ENCODE data around the gene UBR4. TPM values are rescaled to one million over a fixed set of nuclear protein-coding genes. Genes with fewer than 3 reads are reported as not detected.

UBR4 gene
- total RNA-seq, 3 donors from 2014 or later, result 114 to 145 (median 140) TPM

DNA sequence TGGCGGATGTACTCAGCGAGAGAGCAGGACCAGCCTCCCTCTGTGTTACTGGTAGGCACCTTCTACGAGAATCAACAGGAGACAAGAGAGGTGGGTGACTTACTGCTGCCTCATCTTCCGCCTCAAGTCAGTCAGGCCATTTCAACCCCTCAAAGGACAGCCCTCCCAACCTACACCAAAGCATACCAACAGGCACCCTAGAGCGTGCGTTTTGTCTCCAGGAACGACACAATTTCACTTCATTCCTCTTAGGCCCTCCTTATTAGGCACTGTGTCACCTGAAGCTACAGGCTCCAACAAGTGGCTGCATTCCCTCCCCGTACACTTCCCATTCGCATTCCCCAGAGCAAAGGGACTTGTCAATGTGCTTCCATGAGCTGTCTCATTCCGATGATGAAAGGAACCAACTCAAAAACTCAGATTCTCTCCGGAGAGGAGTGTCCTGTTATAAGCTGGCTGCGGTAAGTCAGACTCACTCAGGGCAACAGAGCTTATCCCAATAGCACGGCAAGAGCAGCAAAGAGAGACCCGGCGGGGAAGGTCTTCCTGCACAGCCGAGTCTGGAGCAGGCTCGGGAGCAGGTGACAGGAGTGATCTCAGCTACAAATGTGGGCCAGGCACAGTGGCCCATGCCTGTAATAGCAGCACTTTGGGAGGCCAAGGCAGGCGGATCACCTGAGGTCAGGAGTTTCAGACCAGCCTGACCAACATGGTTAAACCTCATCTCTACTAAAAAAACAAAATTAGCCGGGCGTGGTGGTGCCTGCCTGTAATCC is 133.0 kb downstream of the UBR4 start:
- peak in 1 of 2 donors; percentile 78 for DNase-seq (ENCODE audit: low spot score in 2 of 2)
- TF ChIP-seq, protein P1, sequence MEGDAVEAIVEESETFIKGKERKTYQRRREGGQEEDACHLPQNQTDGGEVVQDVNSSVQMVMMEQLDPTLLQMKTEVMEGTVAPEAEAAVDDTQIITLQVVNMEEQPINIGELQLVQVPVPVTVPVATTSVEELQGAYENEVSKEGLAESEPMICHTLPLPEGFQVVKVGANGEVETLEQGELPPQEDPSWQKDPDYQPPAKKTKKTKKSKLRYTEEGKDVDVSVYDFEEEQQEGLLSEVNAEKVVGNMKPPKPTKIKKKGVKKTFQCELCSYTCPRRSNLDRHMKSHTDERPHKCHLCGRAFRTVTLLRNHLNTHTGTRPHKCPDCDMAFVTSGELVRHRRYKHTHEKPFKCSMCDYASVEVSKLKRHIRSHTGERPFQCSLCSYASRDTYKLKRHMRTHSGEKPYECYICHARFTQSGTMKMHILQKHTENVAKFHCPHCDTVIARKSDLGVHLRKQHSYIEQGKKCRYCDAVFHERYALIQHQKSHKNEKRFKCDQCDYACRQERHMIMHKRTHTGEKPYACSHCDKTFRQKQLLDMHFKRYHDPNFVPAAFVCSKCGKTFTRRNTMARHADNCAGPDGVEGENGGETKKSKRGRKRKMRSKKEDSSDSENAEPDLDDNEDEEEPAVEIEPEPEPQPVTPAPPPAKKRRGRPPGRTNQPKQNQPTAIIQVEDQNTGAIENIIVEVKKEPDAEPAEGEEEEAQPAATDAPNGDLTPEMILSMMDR (IDR thresholded peaks at IDR 0.05), result no peak
- no peak for TF ChIP-seq POLR2AphosphoS5 (IDR thresholded peaks at IDR 0.05)
- no peak for TF ChIP-seq POLR2A (IDR thresholded peaks at IDR 0.05)
- peak overlapping the region in 1 of 3 donors; percentile 5 for H3K4me3 ChIP-seq
- intact Hi-C loops (cut with DNase I; ENCODE audit: low total_unique reads), result loop anchor here (10.0 kb wide), 1 partner anchor 172 kb away; the partner anchor contains the start of gene ALDH4A1
- no peaks in the 10 kb centered on the region for H3K9me3 ChIP-seq
- no peaks in the 10 kb centered on the region for H3K36me3 ChIP-seq
- H3K27ac ChIP-seq, result peak overlapping the region; percentile 89 to 90
- H3K4me1 ChIP-seq, result peaks cover 2 to 15% of the 10 kb centered on the region in 2 donors
- H3K27me3 ChIP-seq, result no peaks in the 10 kb centered on the region

DNA sequence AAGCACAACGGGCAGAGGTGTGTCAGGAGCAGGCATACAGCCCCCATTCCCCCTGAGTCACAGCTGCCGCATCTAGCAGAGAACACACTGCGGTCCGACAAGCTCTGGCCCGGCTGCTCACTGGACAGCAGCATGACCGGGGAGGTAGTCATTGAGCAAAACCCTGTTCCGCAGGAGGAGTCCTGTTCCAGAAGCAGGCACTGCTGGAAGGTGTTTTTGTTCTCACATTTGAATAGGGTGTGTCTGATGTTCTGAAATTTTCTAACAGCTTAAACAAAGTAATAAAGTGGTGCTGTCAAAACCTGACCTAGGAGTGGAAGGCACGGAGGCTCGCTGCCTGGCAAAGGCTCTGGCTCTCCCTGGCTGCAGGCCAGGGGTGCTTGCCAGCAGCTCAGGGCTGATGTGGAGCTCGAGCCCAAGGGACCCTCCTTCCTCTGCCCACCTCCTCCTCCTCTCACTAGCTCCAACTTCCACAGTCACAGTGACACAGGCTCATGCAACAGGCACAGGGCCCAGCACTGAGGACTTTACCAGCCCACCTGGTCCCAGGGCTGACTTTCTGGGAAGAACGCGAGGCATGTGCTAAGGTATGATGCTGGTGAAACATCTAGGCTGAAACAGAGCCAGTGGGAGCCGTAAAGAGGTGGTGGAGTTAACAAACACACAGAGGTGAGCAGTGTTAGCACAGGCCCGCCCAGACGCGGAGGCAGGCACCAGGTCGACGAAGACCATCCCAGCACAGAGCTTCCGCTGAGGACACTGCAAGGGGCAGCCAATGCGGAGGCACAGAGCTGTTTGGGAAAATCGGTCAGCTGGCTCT is 135.0 kb downstream of the UBR4 start:
- Histone ChIP-seq H3K36me3 (no peaks in the 10 kb centered on the region), H3K4me1 (peaks cover 2 to 15% of the 10 kb centered on the region in 2 donors), H3K9me3 (no peaks in the 10 kb centered on the region), H3K4me3 (peak overlapping the region in 1 of 3 donors; percentile 19), H3K27ac (peak overlapping the region; percentile 89 to 90), H3K27me3 (no peaks in the 10 kb centered on the region)
- intact Hi-C loops (cut with DNase I; ENCODE audit: low total_unique reads), result loop anchor here (5.0 to 10.0 kb wide), 2 partner anchors 170 to 1478 kb away; partner anchors contain the start of gene ALDH4A1
- DNase-seq (ENCODE audit: low spot score in 2 of 2), result peak in 1 of 2 donors; percentile 94
- peak in 2 of 3 donors; percentile 44 to 58 for TF ChIP-seq POLR2AphosphoS5 (IDR thresholded peaks at IDR 0.05)
- TF ChIP-seq, protein P1 (IDR thresholded peaks at IDR 0.05), result no peak

DNA sequence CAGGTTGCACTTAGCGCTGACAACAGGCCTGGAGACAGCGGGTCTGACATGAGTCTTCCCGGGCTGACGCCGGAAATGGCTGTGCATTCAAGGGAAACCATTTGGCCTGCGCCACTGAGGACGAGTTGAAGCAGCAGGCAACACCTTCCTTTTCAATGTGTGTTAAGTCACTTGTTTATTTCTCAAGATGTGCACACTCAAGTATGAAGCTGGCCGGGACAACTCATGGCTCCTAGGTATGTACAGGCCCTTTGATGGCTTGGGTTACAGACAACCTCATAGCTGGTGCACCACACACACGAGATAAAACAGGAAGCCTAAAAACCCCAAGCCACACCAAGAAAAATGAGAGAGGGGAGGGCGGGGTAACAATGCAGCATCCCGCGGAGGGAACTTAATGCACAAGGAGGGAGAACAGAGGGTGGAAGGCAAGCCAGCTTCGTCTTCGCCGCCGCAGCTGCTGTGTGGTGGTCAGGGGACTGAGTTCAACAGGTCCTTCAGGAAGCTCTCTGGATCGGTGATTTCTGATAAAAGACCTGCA is 135.6 kb downstream of the UBR4 start:
- intact Hi-C loops (cut with DNase I; ENCODE audit: low total_unique reads), result loop anchor here (5.0 to 10.0 kb wide), 2 partner anchors 170 to 1477 kb away; partner anchors contain the start of gene ALDH4A1
- TF ChIP-seq, protein P1 (IDR thresholded peaks at IDR 0.05), result no peak
- no peak for TF ChIP-seq POLR2A (IDR thresholded peaks at IDR 0.05)
- TF ChIP-seq POLR2AphosphoS5 (IDR thresholded peaks at IDR 0.05), result no peak
- Histone ChIP-seq H3K9me3 (no peaks in the 10 kb centered on the region), H3K27ac (peak overlapping the region; percentile 89 to 90), H3K4me3 (peak overlapping the region in 1 of 3 donors; percentile 19), H3K4me1 (peaks cover 2 to 15% of the 10 kb centered on the region in 2 donors), H3K27me3 (no peaks in the 10 kb centered on the region), H3K36me3 (no peaks in the 10 kb centered on the region)
- peak in 1 of 2 donors; percentile 40 for DNase-seq (ENCODE audit: low spot score in 2 of 2)

DNA sequence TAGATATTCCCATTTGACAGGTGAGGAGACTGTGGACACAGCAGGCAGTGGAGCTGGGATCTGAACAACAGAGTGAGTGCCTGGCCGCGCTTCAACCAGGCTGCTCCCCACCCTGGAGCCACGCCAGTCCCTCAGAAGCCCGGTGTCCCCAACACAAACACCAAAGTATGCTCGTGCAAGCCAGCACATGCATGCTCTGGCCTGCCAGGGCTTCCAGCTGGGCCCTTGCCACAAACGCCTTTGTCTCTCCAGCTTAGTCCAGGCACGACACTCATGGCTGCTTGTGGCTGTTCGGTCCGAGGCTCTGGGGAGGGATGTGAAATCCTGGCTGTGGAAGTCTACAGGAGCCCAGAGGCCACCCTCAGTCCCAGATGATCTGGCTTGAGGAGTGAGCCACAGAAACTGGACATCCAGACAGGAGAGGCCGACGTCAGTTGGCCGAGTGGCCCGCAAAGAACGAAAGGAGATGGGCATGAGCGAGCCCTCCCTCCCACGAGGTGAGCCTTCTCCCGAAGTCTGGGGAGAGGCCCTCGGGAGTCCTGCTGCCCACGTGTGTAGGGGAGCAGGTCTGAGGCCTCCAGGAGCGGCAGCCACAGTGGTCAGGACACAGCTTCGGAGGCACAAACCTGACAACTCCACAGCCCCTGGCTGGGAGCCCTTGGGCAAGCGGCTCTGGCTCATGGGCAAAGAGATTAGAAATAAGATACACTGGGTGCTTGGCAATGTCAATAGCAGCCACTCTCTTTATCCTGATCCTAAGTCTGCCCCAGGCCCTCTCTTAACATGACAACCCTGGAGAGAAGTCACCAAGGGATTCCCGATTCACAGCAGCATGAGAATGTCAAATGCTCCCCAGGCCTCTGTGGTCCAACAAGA is 136.5 kb downstream of the UBR4 start:
- DNase-seq (ENCODE audit: low spot score in 2 of 2), result peak; percentile 69 to 93
- H3K27me3 ChIP-seq, result no peaks in the 10 kb centered on the region
- peaks cover 2 to 15% of the 10 kb centered on the region in 2 donors for H3K4me1 ChIP-seq
- no peaks in the 10 kb centered on the region for H3K36me3 ChIP-seq
- TF ChIP-seq, protein P1 (IDR thresholded peaks at IDR 0.05), result no peak
- TF ChIP-seq POLR2A (IDR thresholded peaks at IDR 0.05) (no peak), POLR2AphosphoS5 (IDR thresholded peaks at IDR 0.05) (peak in 2 of 3 donors; percentile 67 to 69)
- intact Hi-C loops (cut with DNase I; ENCODE audit: low total_unique reads), result loop anchor here (5.0 to 10.0 kb wide), 2 partner anchors 169 to 1476 kb away; partner anchors contain the start of gene ALDH4A1
- peak overlapping the region; percentile 89 to 90 for H3K27ac ChIP-seq
- no peaks in the 10 kb centered on the region for H3K9me3 ChIP-seq
- no peak overlapping the region for H3K4me3 ChIP-seq
